Mesothelial cell of epicardium (in vitro differentiated cells): ENCODE data around the gene OR4E2. TPM values are rescaled to one million over a fixed set of nuclear protein-coding genes. Genes with fewer than 3 reads are reported as not detected.
"Not testable (repeated sequence)": the region's sequence is repeated elsewhere in the genome, so short reads cannot be mapped to it uniquely, and the experiment has no call there.

ENCODE experiments used
- DNase-seq, 2 experiments: peaks; one replicate each; pipeline ENCODE4 v3.0.0; 2021; ENCODE audit warnings: low spot score in 2 of 2; ENCODE audit not compliant: unreplicated experiment in 2 of 2
- H3K27ac Mint-ChIP-seq: 2 replicates; pipeline ENCODE4 v1.8.0; 2021; ENCODE audit warnings: mixed read lengths
- H3K27me3 Mint-ChIP-seq: 2 replicates; pipeline ENCODE4 v1.8.0; 2021; ENCODE audit warnings: low read depth, mixed read lengths
- H3K36me3 Mint-ChIP-seq: 2 replicates; pipeline ENCODE4 v1.8.0; 2021; ENCODE audit warnings: mixed read lengths
- H3K4me1 Mint-ChIP-seq: 2 replicates; pipeline ENCODE4 v1.8.0; 2021; ENCODE audit warnings: mixed read lengths
- H3K4me3 Mint-ChIP-seq: 2 replicates; pipeline ENCODE4 v1.8.0; 2021; ENCODE audit warnings: mild to moderate bottlenecking, moderate library complexity, mixed read lengths
- H3K9me3 Mint-ChIP-seq: 2 replicates; pipeline ENCODE4 v1.8.0; 2021; ENCODE audit warnings: mixed read lengths
- total RNA-seq: library from RNA; stranded (reverse); gene quantifications from 3 replicates; pipeline ENCODE4 v1.2.1, GENCODE V29; 2021
- TF ChIP-seq, protein P1 (sequence below): fragments of 200-600 bp; sonication (generic); IDR thresholded peaks from one replicate; pipeline ENCODE4 v1.5.0; 2021; ENCODE audit warnings: antibody characterized with exemption; ENCODE audit not compliant: unreplicated experiment

The OR4E2 gene, protein sequence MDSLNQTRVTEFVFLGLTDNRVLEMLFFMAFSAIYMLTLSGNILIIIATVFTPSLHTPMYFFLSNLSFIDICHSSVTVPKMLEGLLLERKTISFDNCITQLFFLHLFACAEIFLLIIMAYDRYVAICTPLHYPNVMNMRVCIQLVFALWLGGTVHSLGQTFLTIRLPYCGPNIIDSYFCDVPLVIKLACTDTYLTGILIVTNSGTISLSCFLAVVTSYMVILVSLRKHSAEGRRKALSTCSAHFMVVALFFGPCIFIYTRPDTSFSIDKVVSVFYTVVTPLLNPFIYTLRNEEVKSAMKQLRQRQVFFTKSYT
- total RNA-seq: not detected in 3 replicates

DNA sequence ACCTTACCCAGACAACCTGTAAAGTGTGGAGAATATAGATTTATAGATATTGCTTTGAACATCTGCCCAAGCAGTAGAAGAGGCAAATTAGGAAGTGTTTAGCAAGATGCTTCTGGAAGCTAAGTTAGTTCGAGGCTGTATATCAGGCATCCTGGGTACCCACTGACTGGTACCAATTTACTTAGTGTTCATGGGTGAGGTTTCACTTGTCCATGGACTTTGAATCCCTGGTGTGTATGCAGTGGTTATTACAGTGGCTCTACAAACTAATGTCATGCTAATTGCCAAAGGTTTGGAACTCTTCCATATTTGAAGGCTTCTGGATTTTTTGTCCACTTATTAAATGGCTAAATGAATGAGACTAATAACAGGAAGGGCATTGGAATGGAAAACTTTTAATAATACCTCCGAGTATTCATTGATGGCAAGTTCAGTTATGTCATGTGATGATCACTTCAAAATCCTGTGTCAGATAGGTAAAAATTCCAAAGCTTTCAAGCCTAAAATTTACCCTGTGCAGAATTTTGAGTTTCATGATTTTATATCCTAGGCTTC lies at the start of gene OR4E2:
Gene OR4E2, plus strand, starts transcription at position 505 of the 555 bp plus-strand sequence. CDS start 11,248 bp downstream, outside the sequence.
- no peak for DNase-seq
- TF ChIP-seq, protein P1, sequence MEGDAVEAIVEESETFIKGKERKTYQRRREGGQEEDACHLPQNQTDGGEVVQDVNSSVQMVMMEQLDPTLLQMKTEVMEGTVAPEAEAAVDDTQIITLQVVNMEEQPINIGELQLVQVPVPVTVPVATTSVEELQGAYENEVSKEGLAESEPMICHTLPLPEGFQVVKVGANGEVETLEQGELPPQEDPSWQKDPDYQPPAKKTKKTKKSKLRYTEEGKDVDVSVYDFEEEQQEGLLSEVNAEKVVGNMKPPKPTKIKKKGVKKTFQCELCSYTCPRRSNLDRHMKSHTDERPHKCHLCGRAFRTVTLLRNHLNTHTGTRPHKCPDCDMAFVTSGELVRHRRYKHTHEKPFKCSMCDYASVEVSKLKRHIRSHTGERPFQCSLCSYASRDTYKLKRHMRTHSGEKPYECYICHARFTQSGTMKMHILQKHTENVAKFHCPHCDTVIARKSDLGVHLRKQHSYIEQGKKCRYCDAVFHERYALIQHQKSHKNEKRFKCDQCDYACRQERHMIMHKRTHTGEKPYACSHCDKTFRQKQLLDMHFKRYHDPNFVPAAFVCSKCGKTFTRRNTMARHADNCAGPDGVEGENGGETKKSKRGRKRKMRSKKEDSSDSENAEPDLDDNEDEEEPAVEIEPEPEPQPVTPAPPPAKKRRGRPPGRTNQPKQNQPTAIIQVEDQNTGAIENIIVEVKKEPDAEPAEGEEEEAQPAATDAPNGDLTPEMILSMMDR: no peak
- no peak within 1 kb of the TSS for H3K4me3 Mint-ChIP-seq

DNA sequence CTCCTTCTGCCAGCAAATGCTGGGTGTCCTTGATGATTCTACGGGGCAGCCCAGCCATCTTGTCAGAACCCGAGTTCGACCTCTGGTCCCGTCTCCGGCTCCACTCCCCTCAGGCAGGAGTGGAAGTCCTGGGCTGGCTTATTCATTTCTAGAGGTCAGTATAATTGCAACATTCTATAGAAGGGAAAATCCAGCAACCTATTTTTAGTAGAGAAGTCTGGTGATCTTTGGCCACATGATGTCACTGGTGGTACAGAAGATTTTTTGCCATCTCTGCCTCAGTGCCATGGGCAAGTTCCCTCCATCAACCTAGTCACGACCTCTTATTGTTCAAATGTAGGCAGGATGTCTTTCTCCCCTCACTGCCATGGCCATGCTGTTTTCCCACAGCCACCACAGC lies 41.3 kb upstream of the OR4E2 start:
- TF ChIP-seq, protein P1: no peak
- no peaks in the 10 kb centered on the region for H3K4me1 Mint-ChIP-seq
- DNase-seq: no peak
- H3K4me3 Mint-ChIP-seq: no peak overlapping the region
- no peak overlapping the region for H3K27ac Mint-ChIP-seq
- H3K27me3 Mint-ChIP-seq: peaks cover 12% of the 10 kb centered on the region
- no peaks in the 10 kb centered on the region for H3K9me3 Mint-ChIP-seq
- H3K36me3 Mint-ChIP-seq: no peaks in the 10 kb centered on the region

More for the DNA sequence above, at the start of gene OR4E2:
- Mint-ChIP-seq H3K27me3 (peaks cover 31% of the 10 kb centered on the region), H3K36me3 (no peaks in the 10 kb centered on the region), H3K27ac (no peak within 1 kb of the TSS), H3K4me1 (no peaks in the 10 kb centered on the region), H3K9me3 (no peaks in the 10 kb centered on the region)

DNA sequence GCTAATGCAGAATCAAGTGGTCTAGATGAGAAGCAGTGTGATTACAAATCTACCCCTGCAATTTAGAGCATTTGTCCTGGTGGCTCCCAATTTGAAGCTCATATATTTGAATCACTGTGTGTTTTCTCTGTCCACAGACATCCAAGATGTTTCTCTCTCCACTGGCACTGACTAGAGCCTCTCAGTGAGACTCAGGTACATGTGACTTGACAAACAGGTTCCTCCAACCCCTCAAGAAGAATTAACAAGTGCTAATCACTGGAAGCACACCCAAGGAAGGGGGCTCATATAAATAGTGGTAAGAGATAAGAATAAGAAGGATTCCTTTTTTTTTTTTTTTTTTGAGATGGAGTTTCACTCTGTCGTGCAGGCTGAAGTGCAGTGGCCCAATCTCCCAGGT lies 39.4 kb upstream of the OR4E2 start:
- H3K4me1 Mint-ChIP-seq: no peaks in the 10 kb centered on the region
- no peaks in the 10 kb centered on the region for H3K9me3 Mint-ChIP-seq
- no peak for DNase-seq
- H3K27me3 Mint-ChIP-seq: peaks cover 6% of the 10 kb centered on the region
- TF ChIP-seq, protein P1: no peak
- no peak overlapping the region for H3K27ac Mint-ChIP-seq
- no peak overlapping the region for H3K4me3 Mint-ChIP-seq
- no peaks in the 10 kb centered on the region for H3K36me3 Mint-ChIP-seq

DNA sequence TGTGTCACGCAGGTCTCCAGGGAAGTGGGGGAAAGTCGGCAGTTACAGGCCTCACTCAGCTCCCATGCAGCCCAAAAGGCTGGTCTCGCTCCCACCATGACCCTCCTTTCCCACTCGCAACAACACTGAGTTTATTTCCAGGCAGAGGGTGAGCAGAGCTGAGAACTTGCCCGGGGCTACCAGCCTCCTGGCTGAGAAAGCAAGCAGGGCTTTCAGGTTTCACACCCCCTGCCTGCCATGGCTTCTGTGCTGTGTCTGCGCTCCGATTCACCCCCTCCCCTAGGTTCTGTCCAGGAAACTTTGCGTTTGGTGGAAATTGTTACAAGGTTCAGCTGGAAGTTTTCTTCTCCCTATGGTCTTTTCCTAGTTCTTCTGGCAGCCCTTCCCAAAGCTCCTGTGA lies 36.0 kb upstream of the OR4E2 start:
- H3K27ac Mint-ChIP-seq: no peak overlapping the region
- H3K27me3 Mint-ChIP-seq: no peaks in the 10 kb centered on the region

DNA sequence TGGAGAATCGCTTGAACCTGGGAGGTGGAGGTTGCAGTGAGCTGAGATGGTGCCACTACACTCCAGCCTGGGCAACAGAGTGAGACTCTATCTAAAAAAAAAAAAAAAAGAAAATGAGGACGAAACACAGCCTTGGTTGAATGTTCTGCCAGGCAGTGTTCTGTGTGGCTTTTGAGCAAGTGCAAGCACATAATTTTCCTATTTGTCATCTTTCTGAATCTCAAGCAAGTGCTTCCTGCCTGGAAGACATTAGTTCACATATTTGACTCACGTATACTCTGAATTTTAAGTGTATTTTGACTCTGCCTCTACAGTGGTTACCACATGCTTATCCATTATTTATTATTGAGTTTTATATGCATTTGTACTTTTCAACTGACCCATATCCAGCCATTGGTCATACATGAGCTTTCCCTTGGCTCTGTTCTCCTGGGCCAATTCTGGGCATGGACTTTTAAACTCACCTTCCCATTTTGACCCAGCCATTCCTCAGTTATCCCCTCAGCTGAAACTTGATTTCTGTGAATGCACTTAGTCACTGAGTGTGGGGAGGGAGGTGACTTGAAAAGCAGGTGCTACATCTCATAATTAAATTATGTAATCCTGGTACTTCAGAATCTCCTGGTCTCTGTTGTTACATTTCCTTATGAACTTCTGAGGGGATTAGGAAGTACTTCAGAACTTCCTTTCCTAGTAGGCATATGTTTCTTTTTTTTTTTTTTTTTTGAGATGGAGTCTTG lies 27.0 kb upstream of the OR4E2 start:
- Mint-ChIP-seq H3K9me3 (peaks cover 7% of the 10 kb centered on the region), H3K4me1 (no peaks in the 10 kb centered on the region), H3K27ac (no peak overlapping the region), H3K27me3 (peaks cover 21% of the 10 kb centered on the region), H3K36me3 (no peaks in the 10 kb centered on the region), H3K4me3 (no peak overlapping the region)
- TF ChIP-seq, protein P1: no peak
- DNase-seq: no peak

More for the DNA sequence above, 36.0 kb upstream of the OR4E2 start:
- Mint-ChIP-seq H3K9me3 (no peaks in the 10 kb centered on the region), H3K4me1 (no peaks in the 10 kb centered on the region), H3K36me3 (no peaks in the 10 kb centered on the region), H3K4me3 (no peak overlapping the region)
- DNase-seq: no peak
- TF ChIP-seq, protein P1: no peak

DNA sequence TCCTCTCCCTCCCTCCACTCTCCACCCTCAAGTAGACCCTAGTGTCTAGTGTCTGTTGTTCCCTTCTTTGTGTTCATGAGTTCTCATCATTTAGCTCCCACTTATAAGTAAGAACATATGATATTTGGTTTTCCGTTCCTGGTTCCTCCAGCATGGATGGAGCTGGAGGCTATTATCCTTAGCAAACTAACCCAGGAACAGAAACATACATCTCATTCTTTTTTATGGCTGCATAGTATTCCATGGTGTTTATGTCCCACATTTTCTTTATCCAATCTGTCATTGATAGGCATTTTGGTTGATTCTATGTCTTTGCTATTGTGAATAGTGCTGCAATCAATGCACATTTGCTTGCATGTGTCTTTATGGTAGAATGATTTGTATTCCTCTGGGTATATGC lies 23.1 kb upstream of the OR4E2 start:
- H3K4me3 Mint-ChIP-seq, DNase-seq, H3K9me3 Mint-ChIP-seq, H3K27ac Mint-ChIP-seq, H3K4me1 Mint-ChIP-seq, H3K36me3 Mint-ChIP-seq: not testable (repeated sequence)
- H3K27me3 Mint-ChIP-seq: peaks cover 17% of the 10 kb centered on the region
